ENCODE results near the gene IL20RB. TPM values are rescaled to one million over a fixed set of nuclear protein-coding genes. Genes with fewer than 3 reads are reported as not detected.

The IL20RB gene
- polyA plus RNA-seq, 1 experiment: 3.2 TPM

- CTCF ChIA-PET: interaction anchor here (0.8 kb wide), 1 partner anchor 723 kb away, joined by 3 read pairs; no protein-coding TSS in a partner anchor
- Histone ChIP-seq H3K27me3 (ENCODE audit: control insufficient read depth, insufficient read depth, low read length) (peaks cover 6% of the 10 kb centered on the region), H3K4me3 (ENCODE audit: low read depth, low read length) (no peak overlapping the region), H3K36me3 (ENCODE audit: control insufficient read depth, insufficient read depth, low read length) (no peaks in the 10 kb centered on the region)
- no peak for DNase-seq (ENCODE audit: low read depth)
- TF ChIP-seq CTCF (IDR thresholded peaks at IDR 0.05; ENCODE audit: insufficient read depth, low read depth, low read length): no peak
- POLR2A ChIA-PET: no interaction called here
Observed at GRCh38 chr3:137041686-137042085, 83.9 kb downstream of the IL20RB start.

- no peak overlapping the region for H3K4me3 ChIP-seq (ENCODE audit: low read depth, low read length)
- ChIA-PET POLR2A (no interaction called here), CTCF (interaction anchor here (1.0 kb wide), 1 partner anchor 14 kb away, joined by 5 read pairs; no protein-coding TSS in a partner anchor)
- no peak for DNase-seq (ENCODE audit: low read depth)
- peaks cover 6% of the 10 kb centered on the region for H3K27me3 ChIP-seq (ENCODE audit: control insufficient read depth, insufficient read depth, low read length)
- H3K36me3 ChIP-seq (ENCODE audit: control insufficient read depth, insufficient read depth, low read length): no peaks in the 10 kb centered on the region
- TF ChIP-seq CTCF (IDR thresholded peaks at IDR 0.05; ENCODE audit: insufficient read depth, low read depth, low read length): no peak
Observed at GRCh38 chr3:137046747-137047146, 89.0 kb downstream of the IL20RB start.

DNA sequence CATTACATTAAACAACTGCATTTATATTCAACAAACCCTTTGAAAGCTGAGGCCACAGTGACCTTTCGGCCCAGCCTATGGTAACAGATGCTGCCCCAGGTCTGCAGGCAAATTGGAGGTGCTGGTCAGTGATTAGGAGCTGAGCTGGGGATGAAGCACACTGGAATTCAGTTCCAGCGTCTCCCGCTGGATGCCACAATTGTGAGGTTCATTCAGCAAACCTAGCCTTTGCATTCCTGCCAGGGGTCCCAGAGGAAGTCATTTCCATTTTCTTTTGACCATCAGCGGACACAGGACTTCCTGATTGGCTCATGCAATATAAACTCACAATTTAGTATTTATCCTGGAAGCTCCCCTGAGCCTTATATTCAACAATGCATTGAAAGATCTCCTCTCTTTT, 89.5 kb downstream of the IL20RB start:
- no peak for TF ChIP-seq CTCF (IDR thresholded peaks at IDR 0.05; ENCODE audit: insufficient read depth, low read depth, low read length)
- CTCF ChIA-PET: interaction anchor here (1.0 kb wide), 1 partner anchor 15 kb away, joined by 5 read pairs; no protein-coding TSS in a partner anchor
- Histone ChIP-seq H3K36me3 (ENCODE audit: control insufficient read depth, insufficient read depth, low read length) (no peaks in the 10 kb centered on the region), H3K27me3 (ENCODE audit: control insufficient read depth, insufficient read depth, low read length) (peaks cover 6% of the 10 kb centered on the region), H3K4me3 (ENCODE audit: low read depth, low read length) (no peak overlapping the region)
- POLR2A ChIA-PET: no interaction called here
- no peak for DNase-seq (ENCODE audit: low read depth)

DNA sequence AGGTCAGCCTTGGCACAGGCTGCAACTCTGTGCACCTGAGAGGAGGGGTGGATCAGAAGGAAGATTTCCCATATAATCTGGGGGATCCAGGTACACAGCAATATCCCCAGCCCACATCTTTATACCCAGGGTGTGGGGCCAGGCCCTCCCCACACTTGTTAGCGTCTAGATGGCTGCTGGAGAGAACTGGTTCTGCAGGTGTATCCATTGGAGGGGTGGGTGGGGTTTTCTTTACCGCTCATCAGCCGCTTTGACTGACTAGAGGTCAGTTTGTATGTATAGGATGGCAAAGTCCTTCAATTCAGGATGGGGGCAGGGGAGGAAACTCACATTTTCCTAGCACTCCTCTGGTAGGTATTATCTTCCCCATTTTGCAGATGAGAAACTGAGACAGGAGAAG, 92.5 kb downstream of the IL20RB start:
- no peak for TF ChIP-seq CTCF (IDR thresholded peaks at IDR 0.05; ENCODE audit: insufficient read depth, low read depth, low read length)
- Histone ChIP-seq H3K4me3 (ENCODE audit: low read depth, low read length) (no peak overlapping the region), H3K36me3 (ENCODE audit: control insufficient read depth, insufficient read depth, low read length) (no peaks in the 10 kb centered on the region), H3K27me3 (ENCODE audit: control insufficient read depth, insufficient read depth, low read length) (peaks cover 4% of the 10 kb centered on the region)
- POLR2A ChIA-PET: no interaction called here
- no peak for DNase-seq (ENCODE audit: low read depth)
- CTCF ChIA-PET: no interaction called here

- ChIA-PET POLR2A (no interaction called here), CTCF (interaction anchor here (0.5 to 0.8 kb wide), 2 partner anchors 20 to 702 kb away, joined by 3 read pairs; no protein-coding TSS in a partner anchor)
- no peak for TF ChIP-seq CTCF (IDR thresholded peaks at IDR 0.05; ENCODE audit: insufficient read depth, low read depth, low read length)
Observed at GRCh38 chr3:137052298-137052697, 94.5 kb downstream of the IL20RB start.

More at GRCh38 chr3:137052298-137052697, 94.5 kb downstream of the IL20RB start:
- Histone ChIP-seq H3K27me3 (ENCODE audit: control insufficient read depth, insufficient read depth, low read length) (no peaks in the 10 kb centered on the region; the same call in 1 of the 2 replicates), H3K4me3 (ENCODE audit: low read depth, low read length) (no peak overlapping the region), H3K36me3 (ENCODE audit: control insufficient read depth, insufficient read depth, low read length) (no peaks in the 10 kb centered on the region)
- no peak for DNase-seq (ENCODE audit: low read depth)

Other genes starting within 250 kb of the IL20RB start
- gene STAG1, start 205.6 kb upstream of the IL20RB start, polyA plus RNA-seq (2011; rRNA removed): 13.8 and 27.7 TPM in 2 replicates
- 5.5 and 12.4 TPM in 2 replicates for gene SLC35G2, start 138.9 kb upstream of the IL20RB start, polyA plus RNA-seq (2011; rRNA removed)
- gene NCK1, start 95.8 kb upstream of the IL20RB start, polyA plus RNA-seq (2011; rRNA removed): 11.7 and 32.5 TPM in 2 replicates